GM21526 (cell line): ENCODE results near the gene CAMSAP3.

Experiments
- ATAC-seq: cut with Tn5 transposase; IDR thresholded peaks from one replicate; pipeline ENCODE4 v1.9.1; 2021; ENCODE audit warnings: moderate library complexity; ENCODE audit not compliant: unreplicated experiment, low FRiP score

The CAMSAP3 gene

DNA sequence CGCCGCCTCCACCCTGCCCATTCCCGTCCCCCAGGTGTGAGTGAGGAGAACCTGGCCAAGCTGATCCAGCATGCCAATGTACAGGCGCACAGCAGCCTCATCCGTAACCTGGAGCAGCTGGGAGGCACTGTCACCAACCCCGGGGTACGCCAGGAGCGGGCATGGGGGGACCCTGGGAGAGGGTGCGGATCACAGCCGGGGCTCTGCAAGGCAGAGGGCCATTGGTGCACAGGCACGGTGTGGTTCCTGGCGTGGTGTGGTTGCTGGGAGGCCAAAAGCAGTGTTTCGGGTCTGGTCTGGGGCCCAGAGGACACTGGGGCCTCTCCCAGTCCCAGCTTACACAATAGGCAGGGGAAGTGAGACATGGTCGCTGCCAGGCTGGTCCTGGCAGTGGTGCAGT is 49.5 kb downstream of the CAMSAP3 start:
- no peak for ATAC-seq

DNA sequence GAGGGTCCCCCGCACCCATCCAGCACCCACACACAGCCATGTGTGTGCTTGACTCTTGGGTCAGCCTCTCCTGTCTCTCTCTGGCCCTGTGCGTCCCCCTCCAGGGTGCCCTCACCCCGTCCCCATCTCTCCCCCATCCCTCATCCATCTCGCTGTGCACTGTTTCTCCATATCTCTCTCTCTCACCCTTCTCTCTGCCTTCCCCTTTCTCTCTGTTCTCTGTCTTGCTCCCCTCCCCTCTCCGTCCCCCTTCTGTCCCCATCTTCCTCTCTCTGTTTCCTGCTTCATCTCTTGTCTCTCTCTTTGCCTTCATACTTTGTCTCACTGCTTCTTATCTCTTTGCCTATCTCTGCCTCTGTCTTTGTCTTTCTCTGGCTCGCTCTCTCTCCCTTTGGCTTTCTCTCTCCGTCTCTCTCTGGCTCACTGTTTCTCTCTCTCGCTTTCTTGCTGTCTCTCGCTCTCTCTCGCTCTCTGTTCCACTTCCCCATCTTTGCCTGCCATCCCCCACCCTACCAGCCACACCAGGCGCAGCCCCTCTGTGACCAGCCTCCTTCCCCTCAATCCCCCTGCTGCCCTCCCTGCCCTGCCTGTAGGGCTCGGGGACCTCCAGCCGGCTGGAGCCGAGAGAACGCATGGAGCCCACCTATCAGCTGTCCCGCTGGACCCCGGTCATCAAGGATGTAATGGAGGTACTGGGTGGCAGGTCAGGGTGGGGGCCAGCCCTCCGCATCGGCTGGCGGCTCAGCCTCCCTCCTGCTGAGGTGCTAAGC is 50.2 kb downstream of the CAMSAP3 start:
- ATAC-seq: no peak

DNA sequence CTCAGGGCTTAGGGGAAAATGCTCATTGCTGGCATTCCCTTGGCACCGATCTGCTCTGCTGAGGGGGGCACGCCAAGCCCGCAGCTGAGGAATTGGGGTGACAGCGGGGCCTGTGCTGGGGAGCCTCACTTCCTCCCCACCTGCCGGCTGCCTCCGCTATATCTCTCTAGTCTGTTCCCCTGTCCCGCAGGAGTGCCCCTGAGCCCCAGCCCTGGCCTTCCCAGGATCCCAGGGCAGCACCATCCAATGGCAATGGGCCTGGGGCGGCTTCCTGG is 50.7 kb downstream of the CAMSAP3 start:
- ATAC-seq: no peak

DNA sequence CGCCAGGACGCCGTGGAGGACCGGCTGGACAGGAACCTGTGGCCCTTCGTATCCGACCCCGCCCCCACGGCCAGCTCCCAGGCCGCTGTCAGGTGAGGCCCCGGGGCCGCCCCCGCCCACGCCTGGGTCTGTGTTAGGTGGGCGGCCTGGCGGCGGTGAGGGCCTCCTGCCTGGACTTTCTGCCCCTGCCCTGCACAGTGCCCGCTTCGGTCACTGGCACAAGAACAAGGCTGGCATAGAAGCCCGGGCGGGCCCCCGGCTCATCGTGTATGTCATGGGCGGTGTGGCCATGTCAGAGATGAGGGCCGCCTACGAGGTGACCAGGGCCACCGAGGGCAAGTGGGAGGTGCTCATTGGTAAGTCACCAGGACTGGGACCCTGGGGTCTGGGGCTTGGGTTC is 51.5 kb downstream of the CAMSAP3 start:
- ATAC-seq: no peak

DNA sequence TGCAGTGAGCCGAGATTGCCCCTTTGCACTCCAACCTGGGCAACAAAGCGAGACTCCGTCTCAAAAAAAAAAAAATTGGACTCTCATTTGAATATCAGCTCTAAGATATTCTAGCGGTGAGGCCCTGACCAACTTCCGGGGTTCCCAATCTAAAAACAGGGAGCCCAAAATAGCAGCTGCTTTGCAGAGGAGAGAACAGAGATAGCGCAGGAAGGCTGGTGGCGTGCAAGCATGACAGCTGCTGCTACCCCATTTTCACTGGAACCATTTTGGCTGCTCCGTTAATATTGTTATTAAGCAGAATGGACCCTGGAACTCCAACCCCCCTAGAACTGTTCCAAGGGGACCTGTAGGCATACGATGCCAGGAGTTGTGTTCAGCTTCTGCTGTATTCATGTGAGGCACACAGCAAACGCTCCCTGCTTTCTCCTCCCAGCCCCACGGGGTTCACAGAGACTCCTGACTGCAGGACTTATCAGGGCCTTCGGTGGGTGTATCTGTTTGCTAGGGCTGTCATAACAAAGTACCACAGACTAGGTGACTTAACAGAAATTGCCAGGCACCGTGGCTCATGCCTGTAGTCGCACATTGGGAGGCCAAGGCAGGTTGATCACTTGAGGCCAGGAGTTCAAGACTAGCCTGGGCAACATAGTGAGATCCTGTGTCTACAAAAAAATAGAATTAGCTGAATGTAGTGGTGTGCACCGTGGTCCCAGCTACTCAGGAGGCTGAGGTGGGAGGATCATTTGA is 52.8 kb downstream of the CAMSAP3 start:
- ATAC-seq: no peak

DNA sequence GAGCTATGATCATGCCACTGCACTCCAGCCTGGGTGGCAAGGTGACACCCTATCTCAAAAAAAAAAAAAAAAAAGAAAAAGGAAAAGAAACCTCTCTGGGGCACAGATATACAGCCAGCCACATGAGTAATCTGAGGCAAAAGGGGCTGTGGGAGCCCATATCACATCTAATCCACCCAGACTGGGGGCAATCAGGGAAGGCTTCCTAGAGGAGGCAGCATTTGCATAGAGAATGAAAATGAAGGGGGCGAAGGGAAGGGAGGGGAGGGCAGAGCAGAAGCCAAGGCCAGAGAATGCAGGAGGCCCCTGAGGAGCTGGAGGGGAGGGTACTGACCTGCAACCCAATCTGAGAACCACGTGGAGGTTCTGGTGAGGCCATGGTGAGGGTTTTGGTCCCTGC is 54.5 kb downstream of the CAMSAP3 start:
- ATAC-seq: no peak

DNA sequence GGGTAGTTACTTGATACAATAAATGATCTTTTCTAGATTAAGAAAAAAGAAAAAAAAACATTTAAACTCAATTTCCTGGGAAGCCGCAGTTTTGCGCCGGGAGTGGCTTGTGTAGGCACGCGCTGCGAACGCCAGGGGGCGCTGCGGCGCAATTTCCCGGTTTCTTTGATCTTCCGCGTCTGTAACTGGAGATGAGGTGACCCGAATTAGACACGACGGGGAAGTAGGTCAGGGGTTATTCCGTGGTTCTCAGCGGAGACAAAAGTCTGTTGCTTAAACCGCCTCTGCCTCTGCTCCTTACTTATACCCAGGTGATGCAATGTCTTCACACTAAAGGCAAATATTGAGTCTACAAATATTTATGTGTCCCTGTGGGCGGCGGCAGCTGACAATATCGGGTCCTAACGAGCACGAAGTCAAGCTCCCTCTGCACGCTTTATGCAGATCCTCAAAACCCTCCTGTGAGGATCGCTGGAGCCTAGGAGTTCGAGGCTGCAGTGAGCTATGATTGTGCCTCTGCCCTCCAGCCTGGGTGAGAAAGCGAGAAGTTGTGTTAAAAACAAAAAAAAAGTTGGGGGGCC is 56.5 kb downstream of the CAMSAP3 start:
- ATAC-seq: no peak

DNA sequence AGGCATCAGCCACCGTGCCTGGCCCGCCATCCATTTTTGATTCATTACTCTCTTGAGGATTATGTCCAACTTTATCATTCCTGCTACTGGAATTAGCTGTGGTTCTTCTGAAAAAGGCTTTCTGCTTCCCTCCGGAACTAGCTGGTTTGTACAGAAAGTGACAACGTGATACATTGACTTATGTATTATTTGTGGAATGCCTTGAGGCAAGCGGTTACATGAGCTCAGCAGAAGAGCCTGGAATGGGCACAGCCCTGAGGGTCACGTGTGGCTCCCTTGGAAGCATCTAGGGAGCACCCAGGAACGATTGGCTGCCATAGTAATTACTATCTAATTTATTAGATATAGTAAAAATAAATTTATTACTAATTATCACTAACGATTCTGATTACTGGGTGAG is 58.7 kb downstream of the CAMSAP3 start:
- ATAC-seq: no peak

DNA sequence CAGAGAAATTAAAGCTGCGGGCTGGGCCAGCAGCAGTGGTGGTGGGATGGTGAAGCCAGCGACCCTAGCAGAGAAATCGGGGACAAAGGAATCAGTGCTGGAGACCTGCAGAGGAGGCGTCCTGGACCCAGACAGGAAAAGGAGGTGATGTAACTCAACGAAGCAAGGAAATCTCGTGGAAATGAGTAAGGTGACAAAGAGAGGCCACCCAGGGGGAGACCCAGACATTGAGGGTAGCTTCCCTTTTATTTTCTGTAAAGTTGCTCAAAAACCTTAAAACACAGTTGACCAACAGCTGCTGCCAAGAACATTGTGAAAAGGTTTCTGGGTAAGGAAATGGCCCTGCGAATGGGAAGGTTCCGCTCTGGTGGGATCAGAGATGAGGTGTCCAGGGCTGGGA is 59.9 kb downstream of the CAMSAP3 start:
- ATAC-seq: no peak

DNA sequence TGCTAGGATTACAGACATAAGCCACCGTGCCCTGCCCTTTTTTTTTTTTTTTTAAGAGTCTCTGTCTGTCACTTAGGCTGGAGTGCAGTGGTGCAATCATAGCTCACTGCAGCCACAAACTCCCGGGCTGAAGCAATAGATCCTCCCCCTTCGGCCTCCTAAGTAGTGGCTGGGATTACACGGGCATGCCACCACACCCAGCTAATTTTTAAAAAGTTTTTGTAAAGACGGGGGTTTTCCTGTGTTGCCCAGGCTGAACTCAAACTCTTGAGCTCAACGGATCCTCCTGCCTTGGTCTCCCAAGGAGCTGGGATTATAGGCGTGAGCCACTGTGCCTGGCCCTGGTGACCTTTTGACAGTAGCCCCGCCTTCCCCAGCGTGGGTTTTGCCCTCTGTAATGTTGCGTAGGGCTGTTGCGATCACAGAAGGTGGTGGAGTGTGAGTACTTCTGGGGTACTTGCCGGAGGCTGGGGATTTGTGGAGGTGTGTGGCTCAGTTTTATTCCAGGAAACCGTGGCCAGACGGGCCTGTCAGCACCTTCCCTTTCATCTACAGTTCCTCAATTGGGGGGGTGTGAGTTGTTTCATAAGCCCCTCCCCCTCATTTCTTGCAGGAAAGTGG is 61.6 kb downstream of the CAMSAP3 start:
- ATAC-seq: no peak

DNA sequence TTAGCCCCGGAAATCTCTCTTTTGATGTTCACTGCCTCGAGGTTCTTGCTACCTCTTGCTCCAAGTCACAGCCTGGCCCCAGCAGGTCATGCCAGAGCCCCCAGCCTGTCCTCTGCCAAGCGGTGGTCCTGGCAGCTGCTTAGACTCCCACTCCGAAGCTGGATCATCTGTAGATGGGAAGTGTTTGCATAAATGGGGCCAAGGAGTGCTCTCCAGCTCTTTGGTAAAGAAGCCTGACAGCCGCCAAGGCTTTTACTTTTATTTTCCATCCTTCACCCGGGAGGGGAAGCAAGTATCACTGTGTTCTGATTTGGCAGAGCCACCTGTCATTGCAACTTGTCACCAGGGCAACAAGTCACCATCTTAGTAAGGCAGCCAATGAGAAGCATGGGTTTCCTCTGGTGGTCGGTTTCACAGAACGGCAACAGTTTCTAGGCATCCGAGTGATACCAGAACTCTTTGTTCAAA is 62.6 kb downstream of the CAMSAP3 start:
- peak; percentile 78 for ATAC-seq

DNA sequence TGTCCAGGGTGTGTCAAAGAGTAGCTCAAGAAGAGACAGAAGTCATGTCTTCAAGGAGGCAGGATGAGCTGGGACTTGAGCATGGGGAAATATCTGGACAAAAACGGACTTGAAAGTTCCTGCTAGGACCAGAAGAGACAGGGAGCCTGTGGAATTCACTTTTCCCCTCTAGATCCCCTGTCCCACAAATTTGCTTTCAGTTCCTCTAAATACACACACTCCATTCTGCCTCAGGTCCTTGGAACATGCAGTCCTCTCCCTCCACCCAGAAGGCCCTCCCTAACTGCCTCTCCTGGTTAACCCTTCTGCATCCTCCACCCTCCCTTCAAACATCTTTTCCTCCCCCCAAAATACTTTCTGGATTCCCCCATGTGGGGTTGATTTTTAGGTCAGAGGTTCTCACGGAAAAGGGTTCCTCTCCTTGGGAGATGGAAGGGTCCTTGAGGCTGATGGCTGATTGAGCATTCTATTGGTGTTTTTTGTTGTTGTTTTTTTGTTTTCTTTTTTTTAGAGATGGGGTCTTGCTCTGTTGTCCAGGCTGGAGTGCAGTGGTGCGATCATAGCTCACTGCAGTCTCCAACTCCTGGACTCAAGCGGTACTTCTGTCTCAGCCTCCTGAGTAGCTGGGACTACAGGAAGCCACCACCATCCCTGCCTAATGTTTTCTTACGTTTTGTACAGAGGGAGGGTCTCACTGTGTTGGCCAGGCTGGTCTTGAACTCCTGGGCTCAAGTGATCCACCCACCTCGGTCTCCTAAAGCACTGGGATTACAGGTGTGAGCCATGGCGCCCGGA is 66.3 kb downstream of the CAMSAP3 start:
- no peak for ATAC-seq

DNA sequence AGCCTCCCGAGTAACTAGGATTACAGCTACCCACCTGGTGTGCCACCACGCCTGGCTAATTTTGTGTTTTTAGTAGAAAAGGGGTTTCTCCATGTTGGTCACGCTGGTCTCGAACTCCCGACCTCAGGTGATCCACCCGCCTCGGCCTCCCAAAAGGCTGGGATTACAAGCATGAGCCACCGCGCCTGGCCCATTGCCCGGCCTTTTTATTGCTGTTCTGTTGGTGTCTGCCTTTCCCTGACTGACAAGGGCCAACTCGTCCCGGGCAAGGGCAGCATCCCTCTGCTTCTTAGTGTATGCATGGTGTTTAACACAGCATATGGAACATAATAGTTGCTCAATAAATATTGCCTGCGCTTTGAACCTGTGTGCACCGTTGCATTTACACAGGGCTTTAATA is 67.0 kb downstream of the CAMSAP3 start:
- ATAC-seq: no peak

DNA sequence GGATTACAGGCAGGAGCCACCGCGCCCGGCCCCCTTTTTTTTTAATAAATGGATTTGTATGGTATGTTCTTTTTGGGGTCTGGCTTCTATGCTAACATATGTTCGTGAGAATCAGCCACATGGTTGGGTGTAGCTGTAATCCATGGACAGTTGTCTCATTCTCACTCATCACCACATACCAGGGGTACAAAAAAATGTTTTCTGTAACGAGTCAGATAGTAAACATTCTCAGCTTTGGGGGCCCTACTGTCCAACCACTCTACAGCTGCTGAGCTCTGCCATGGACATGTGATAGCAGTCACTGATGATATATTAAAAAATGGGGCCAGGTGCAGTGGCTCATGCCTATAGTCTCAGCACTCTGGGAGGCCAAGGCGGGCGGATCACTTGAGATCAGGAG is 68.0 kb downstream of the CAMSAP3 start:
- ATAC-seq: no peak

DNA sequence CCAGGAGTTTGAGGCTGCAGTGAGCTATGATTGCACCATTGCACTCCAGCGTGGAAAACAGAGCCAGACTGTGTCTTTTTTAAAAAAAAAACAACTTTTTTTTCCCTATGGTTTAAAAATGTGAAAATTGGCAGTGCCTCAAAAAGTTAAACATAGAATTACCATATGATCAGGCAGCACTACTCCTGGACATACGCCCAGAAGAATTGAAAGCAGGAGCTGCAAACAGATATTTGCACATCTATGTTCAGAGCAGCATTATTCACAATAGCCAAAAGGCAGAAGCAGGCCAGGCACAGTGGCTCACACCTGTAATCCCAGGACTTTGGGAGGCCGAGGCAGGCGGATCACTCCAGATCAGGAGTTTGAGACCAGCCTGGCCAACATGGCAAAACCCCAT is 69.4 kb downstream of the CAMSAP3 start:
- ATAC-seq: no peak
